ENCODE results near the gene PRPF8.
"Not testable (repeated sequence)": the region's sequence is repeated elsewhere in the genome, so short reads cannot be mapped to it uniquely, and the experiment has no call there.

PRPF8 gene

GRCh38 chr17:1684378-1685189 lies at the start of gene PRPF8:
TSS of gene PRPF8 (minus strand) at chr17:1684867. CDS start at chr17:1684571, 296 bp downstream.
- peak; percentile 94 to 96 for DNase-seq (ENCODE audit: low read depth in 2 of 2)

- DNase-seq (ENCODE audit: low read depth in 2 of 2) = no peak
Observed at GRCh38 chr17:1733759-1734158, 49.1 kb upstream of the PRPF8 start.

GRCh38 chr17:1732833-1733321 lies 48.2 kb upstream of the PRPF8 start:
- no peak for DNase-seq (ENCODE audit: low read depth in 2 of 2)

- DNase-seq (ENCODE audit: low read depth in 2 of 2) = no peak
Observed at GRCh38 chr17:1732241-1732832, 47.7 kb upstream of the PRPF8 start.

- DNase-seq (ENCODE audit: low read depth in 2 of 2) = no peak
Observed at GRCh38 chr17:1731194-1731506, 46.5 kb upstream of the PRPF8 start.

GRCh38 chr17:1730326-1731193 lies 45.9 kb upstream of the PRPF8 start:
- DNase-seq (ENCODE audit: low read depth in 2 of 2) = no peak

GRCh38 chr17:1729966-1730325 lies 45.3 kb upstream of the PRPF8 start:
- DNase-seq (ENCODE audit: low read depth in 2 of 2) = no peak

GRCh38 chr17:1727876-1728630 lies 43.4 kb upstream of the PRPF8 start:
- no peak for DNase-seq (ENCODE audit: low read depth in 2 of 2)

- DNase-seq (ENCODE audit: low read depth in 2 of 2) = no peak
Observed at GRCh38 chr17:1727258-1727789, 42.7 kb upstream of the PRPF8 start.

GRCh38 chr17:1726626-1727257 lies 42.1 kb upstream of the PRPF8 start:
- DNase-seq (ENCODE audit: low read depth in 2 of 2) = no peak

GRCh38 chr17:1725642-1726511 lies 41.2 kb upstream of the PRPF8 start:
- no peak for DNase-seq (ENCODE audit: low read depth in 2 of 2)

GRCh38 chr17:1724869-1725641 lies 40.4 kb upstream of the PRPF8 start:
- DNase-seq (ENCODE audit: low read depth in 2 of 2) = no peak

- DNase-seq (ENCODE audit: low read depth in 2 of 2) = peak; percentile 78 to 80
Observed at GRCh38 chr17:1724351-1724868, 39.7 kb upstream of the PRPF8 start, which contains the start of gene WDR81. TSS of gene WDR81 (plus strand) at chr17:1724704. CDS start at chr17:1724960, 256 bp downstream.

- DNase-seq (ENCODE audit: low read depth in 2 of 2) = not testable (repeated sequence)
Observed at GRCh38 chr17:1722022-1722421, 37.4 kb upstream of the PRPF8 start.

GRCh38 chr17:1720856-1721386 lies 36.3 kb upstream of the PRPF8 start:
- no peak for DNase-seq (ENCODE audit: low read depth in 2 of 2)

- no peak for DNase-seq (ENCODE audit: low read depth in 2 of 2)
Observed at GRCh38 chr17:1718362-1719165, 33.9 kb upstream of the PRPF8 start.

- peak; percentile 58 to 82 for DNase-seq (ENCODE audit: low read depth in 2 of 2)
Observed at GRCh38 chr17:1716912-1717695, 32.4 kb upstream of the PRPF8 start.

All from stimulated activated CD8-positive, alpha-beta memory T cell treated with anti-CD3 and anti-CD28 coated beads, Interleukin-15, amount 100 ng/mL, for 4 hours (primary cell).